Medulla oblongata (tissue), 1 donor: ENCODE measurements around the gene STK11.

ENCODE experiments used
- DNase-seq: peaks from one replicate; pipeline ENCODE4 v3.0.0-alpha.2; 2015; ENCODE audit errors: extremely low spot score

STK11 gene

DNA sequence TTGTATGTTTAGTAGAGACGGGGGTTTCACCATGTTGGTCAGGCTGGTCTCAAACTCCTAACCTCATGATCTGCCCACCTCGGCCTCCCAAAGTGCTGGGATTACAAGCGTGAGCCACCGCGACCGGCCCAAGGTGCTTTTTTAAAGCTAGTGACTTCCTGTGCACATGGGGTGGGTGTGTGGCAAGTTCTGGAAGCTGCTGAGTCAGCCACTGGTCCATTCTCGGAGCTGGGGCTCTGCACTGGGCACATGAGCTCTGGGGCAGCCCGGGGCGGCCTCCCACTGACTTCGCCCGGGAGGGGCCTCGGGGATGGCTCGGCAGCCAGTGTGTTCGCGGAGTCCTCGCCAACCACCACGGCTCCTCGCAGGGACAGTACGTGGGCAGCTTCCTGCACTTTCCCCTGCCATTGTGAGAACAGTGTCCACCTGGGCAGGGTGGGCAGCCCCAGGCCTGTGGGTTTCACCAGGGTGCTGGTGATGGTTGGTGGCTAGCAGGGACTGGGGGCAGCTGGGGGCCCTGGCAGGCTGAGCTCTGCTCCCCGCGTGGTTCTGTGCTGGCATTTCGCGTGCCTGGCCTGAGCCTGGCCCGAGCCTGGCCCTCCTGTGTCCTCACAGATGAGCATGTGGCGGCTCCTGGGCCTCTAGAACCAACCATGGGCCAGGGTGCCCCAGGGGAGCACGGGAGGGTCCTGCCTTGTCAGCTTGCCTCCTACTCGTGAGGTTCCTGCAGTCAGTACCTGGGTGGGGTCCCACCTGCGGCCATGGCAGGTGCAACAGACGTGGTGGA, 20.1 kb downstream of the STK11 start:
- DNase-seq, result no peak

DNA sequence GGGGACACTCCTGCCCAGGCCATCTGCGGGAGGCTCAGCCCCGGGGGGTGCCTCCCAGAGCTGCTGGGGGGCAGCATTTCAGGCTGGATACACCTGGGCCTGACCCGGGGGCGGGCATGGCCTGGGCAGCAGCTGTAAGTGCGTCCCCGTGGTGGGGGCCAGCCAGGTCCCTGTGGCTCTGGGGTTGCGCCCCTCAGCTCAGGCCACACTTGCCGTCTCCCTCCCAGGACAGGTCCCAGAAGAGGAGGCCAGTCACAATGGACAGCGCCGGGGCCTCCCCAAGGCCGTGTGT, 20.6 kb downstream of the STK11 start:
- DNase-seq, result no peak

DNA sequence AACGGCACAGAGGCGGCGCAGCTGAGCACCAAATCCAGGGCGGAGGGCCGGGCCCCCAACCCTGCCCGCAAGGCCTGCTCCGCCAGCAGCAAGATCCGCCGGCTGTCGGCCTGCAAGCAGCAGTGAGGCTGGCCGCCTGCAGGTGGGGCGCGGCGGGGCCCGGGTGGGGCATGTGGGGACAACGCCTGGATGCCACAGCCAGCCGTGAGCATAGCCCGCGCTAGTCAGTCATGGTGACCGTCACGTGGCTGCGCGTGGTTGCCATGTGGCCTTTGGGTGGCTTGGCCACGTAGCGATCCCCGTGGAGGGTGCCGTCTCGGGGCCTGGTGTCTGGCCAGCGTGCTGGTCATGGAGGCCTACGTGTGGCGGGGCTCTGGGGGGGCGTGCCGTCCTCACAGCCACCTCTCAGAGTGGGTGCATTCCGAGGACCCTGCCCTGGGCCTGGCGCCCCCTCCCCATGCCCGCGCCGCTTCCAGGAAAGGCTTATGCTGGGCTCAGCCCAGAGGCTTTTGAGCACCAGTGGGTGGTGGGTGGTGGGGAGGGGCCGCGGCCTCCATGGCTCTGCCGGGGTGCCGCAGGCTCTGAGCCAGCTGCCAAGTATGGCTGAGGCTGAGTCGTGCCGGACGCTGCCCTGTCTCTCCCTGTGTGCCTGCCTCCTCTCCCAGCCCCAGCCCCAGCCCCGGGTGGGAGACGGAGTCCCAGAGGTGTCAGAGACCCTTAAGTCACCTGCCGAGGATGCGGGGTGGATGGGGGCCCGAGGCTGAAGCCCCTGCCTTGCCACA, 21.1 kb downstream of the STK11 start:
- DNase-seq, result no peak

DNA sequence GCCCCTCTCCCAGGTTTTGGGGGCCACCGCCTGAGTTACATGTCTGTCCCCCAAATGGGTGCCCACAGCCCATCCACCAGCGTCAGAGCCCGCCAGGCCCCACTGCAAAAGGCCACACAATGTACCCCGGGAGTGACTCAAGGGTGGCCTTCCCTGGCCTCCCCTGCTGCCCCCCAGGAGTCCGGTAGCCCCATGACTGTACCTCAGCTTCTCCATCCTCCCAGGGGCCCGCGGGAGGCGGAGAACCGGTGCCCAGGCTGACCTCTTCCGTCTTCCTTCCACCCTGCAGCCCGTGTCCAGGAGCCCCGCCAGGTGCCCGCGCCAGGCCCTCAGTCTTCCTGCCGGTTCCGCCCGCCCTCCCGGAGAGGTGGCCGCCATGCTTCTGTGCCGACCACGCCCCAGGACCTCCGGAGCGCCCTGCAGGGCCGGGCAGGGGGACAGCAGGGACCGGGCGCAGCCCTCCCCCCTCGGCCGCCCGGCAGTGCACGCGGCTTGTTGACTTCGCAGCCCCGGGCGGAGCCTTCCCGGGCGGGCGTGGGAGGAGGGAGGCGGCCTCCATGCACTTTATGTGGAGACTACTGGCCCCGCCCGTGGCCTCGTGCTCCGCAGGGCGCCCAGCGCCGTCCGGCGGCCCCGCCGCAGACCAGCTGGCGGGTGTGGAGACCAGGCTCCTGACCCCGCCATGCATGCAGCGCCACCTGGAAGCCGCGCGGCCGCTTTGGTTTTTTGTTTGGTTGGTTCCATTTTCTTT, 21.9 kb downstream of the STK11 start:
- DNase-seq, result no peak

DNA sequence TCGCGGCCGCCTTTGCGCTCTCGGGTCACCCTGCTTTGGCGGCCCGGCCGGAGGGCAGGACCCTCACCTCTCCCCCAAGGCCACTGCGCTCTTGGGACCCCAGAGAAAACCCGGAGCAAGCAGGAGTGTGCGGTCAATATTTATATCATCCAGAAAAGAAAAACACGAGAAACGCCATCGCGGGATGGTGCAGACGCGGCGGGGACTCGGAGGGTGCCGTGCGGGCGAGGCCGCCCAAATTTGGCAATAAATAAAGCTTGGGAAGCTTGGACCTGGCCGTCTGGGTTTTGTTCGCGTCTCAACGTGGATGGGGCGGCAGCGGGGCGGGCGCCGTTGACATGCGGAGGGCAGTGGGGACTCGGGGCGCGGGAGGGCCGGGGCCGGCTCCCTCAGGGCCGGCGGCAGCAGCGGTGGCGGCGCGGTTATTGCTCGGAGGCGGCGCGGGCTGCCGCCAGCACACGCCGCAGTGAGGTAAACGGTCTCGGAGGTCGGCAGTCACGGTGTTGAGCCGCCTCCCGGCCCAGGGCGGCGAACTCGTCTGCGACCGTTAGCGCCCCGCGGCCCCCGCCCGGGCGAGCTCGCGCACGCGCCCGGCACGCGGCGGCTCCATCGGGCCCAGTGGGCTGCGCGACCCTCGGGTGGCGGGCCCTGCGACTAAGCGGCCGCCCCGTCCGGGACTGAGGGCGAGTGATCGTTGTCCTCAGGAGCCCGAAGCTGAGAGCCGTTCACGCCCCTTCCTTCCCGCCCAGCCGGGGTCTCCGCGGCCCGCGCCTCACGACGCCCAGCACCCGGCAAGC, 22.8 kb downstream of the STK11 start:
- DNase-seq, result no peak

DNA sequence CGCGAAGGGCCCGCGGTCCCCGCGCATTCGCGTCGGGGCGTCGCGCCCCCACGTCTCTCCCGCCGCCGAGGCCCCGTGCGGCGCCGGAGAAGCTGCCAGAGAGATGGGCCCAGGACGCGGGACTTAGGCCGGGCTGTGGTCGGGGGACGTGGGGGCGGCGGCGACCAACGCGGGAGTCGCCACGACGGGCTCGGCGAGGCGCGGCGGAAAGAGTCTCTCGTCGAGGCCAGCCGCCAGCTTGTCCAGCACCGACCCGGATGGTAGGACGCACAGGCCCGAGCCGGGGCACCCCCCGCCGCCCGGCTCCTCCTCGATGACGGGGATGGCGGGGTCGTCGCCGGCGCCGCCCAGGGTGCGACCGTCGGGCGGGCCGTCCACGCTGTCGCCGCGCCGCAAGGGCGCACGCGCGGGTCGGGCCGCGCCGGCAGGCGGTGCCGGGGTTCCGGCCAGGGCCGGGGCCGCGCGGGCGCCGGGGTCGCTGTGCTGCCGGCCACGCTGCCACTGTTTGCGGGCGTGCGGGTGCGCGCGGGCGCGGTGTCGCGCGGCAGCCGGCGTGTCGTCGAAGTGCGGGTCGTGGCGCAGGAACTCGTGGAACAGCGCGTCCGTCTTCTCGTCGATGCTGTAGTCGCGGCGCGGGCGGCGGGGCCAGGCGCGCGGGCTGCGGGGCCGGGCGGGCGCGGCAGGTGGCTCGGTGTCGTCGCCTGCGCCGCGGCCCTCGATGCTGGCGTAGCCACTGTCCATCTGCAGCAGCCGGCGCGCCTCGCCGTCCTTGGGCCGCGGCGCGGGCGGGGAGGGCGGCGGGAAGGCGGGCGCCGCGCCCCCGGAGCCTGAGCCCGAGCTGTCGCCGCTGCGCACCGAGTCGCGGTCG, 23.7 kb downstream of the STK11 start:
- no peak for DNase-seq

DNA sequence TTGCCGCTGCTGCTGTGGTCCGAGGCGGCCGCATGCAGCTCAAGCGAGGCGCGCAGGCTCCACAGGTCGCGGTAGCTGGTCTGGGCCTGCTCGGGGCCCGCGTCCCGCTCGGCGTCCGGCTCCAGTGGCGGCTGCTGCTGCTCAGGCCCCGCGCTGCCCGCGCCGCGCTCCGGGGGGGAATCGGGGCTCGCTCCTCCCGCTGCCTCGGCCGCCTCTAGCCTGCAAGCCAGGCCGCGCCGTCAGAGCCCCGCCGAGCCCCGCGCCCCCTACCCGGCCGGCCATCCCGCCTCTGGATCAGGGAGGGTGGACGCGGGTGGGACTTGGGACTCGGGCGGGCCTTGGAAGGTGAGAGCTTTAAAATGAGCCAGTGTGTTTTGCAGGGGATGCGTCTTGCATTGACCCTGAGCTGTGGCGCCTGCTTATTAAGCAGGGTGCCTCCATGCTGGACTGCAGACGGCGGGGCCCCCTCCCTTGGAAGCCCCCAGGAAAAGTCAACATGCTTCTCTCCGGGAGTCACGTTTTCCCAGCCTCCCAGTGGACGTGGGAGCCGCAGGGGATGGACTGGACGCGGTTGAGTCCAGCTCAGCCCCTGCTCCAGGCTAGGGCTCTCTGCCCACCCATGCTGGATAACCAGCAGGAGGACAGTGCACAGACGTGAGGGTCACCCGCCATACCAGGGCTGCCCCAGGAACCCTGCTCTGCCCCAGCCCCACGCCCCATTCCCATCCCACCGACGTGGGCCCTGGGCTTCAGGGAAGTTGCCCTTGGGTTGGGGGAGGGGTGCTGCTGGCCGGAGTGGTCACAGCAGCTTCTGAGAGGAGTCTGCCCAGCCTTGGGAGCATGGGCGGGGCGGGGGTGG, 24.6 kb downstream of the STK11 start:
- DNase-seq, result no peak

DNA sequence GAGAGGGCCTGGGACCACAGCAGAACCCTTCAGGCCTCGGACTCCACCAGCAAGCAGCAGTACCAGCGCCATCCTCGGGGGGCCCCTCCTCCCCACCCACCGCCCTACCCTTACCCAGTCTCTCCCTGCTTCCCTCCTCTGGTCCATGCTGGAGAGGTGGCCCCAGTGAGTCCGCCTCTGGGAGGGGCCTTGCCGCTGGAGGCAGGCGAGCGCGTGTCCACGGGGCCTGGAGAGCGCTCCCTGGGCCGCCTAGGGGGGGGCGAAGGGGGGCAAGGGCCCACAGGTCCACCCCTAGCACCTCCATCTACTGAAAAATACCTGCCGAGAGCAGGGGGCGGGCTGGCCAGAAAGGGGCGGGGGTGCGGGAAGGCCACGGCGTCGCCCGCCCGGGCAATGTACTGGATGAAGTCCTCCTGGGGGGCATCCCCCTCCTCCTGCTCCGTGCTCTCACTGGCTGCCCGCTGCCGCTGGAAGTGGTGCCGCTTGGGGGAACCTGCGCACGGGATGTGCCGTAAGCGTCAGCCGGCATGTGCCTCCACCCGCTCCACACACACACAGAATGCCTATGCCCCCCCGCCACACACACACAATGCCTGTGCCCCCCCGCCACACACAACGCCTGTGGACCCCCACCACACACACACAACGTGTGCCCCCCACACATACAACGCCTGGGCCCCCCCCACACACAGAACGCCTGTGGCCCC, 25.4 kb downstream of the STK11 start:
- no peak for DNase-seq

DNA sequence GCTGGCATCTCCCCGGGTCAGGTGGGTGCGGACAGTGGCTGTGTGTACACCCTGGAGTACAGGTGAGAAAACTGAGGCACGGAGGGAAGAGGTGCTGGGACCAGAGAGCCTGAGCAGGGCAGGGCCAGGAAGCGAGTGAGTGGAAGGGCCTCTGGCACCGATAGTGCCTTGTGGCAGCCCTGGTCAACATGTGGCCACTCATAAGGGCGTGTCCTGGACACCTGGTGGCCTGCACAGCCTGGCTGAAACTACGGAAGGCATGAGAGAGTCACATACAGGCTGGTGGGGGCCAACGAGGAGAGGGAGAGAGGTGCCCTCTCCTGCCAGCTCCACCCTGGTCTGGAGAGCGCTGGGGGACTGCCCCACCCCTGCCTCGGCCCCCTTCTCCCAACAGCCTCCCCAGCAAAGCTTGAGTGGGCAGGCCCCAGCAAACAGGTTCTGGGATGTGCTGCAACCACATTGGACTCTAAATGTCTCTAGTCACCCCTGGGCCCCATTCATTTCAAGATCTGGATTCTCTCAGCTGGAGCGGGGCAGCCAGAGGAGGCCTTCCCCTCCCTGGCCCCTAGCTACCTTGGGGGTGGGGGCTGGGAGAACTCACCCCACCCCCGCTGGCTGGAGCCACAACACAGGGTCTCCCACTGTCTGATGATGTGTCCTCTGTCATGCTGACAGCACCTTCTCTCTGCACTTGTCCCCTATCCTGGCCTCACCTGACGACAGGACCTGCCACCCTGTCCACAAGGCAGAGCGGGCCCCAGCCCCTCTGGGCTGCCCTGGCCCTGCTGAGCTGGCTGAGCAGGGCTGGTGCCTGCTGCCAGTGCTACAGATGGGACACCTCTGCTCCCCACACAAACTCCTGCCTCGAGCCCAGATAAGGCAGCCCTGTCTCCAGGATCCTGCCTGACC, 26.4 kb downstream of the STK11 start:
- DNase-seq, result no peak

DNA sequence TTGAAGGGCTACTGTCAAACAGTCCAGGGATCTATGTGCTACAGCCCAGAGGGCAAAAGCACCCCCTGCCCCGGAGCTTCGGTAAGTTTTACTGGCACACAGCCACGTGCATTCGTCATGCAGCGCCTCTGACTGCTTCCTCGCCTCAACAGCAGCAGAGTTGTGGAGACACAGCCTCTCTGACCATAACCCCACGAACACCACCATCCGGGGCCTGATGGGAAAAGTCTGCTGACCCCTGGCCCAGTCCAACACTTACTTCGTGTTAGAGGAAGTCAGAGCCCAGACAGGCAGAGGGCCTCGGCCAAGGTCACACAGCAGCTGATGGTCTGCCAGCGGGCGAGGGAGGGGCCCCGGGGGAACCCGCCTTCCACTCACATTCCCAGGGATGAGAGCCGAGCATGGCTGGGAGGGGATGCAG, 27.1 kb downstream of the STK11 start:
- DNase-seq, result no peak

DNA sequence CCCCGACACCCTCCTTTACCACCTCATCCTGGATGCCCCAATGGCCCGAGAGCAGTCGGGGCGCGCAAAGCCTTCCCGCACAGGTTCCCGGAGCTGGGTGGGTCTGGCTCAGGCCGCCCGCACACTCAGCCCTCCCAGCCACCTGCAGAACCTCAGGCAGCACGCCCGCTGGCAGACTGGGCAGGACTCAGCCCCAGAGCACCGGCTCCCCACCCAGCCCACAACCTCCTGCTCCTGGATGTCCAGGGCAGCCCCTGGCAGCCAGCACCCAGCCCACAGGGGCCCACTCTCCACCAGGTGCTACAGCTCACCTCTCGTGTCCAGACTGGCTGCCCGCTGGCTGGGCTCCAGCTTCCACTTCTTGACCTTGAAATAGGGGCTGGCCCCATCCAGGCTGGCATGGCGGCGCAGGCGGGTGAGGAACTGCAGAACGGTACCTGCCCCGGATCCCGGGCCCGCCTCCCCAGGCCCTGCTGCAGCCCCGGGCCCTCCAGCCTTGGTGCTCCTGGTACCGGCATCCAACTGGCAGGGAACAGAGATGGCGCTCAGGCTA, 27.6 kb downstream of the STK11 start:
- no peak for DNase-seq

DNA sequence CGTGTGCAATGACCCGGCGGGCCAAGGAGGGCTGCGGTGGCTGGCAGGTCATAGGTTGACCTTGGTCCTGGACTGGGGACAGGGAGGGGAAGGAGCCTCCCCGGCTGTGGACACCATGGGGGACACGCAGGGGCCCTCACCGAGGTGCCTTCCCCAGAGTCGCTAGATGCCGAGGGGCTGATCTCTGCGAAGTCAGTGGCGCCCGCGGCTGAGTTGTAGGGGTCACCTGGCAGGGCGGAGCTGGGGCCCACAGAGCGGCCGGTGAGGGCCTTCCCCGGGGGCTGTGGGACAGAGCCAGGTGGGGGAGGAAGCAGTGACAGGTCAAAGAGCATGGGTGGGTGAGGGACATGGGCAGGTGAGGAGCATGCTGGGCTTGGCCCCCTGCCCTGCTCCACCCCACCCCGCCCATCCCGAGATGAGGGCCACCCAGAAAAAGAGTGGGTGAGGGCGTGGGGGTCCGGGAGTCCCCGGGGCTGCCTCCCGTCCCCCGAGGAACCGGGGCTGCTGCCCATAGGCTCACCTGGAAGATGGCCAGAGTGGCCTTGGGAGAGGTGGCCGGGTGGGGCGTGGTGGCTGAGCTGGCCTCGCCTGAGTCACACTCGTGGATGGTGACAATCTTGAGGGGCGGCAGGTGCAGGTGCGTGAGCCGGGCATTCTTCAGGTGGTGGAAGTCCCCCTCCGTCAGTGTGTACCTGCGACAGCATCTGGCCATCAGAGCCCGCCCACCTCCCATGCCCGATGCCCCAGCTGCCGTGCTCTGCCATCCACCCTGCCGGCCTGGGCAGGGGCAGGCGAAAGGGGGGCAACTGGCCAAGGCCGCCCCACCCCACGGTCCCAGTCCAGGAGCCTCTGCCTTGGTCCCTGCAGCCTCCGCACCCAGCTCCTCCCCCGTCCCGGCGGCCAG, 28.7 kb downstream of the STK11 start:
- DNase-seq, result no peak

DNA sequence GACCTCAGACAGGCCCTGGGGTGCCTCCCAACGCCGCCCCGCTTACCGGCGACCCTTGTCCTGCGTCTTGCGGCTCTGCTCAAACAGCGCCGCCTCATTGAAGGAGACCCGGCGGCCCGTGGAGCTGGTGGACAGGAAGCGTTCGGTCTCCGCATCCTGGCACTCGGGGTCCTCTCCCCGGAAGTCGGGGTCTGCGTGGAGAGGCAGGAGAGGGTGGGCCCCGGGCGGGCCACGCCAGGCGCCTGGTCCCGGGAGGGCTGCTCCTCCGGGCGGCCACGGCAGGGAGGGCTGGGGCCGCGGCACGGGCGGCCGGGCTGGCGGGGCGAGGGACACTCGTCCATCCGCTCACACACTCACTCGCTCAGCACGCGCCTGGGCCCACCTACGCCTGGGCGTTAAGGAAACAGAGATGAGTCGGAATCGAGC, 29.4 kb downstream of the STK11 start:
- no peak for DNase-seq

DNA sequence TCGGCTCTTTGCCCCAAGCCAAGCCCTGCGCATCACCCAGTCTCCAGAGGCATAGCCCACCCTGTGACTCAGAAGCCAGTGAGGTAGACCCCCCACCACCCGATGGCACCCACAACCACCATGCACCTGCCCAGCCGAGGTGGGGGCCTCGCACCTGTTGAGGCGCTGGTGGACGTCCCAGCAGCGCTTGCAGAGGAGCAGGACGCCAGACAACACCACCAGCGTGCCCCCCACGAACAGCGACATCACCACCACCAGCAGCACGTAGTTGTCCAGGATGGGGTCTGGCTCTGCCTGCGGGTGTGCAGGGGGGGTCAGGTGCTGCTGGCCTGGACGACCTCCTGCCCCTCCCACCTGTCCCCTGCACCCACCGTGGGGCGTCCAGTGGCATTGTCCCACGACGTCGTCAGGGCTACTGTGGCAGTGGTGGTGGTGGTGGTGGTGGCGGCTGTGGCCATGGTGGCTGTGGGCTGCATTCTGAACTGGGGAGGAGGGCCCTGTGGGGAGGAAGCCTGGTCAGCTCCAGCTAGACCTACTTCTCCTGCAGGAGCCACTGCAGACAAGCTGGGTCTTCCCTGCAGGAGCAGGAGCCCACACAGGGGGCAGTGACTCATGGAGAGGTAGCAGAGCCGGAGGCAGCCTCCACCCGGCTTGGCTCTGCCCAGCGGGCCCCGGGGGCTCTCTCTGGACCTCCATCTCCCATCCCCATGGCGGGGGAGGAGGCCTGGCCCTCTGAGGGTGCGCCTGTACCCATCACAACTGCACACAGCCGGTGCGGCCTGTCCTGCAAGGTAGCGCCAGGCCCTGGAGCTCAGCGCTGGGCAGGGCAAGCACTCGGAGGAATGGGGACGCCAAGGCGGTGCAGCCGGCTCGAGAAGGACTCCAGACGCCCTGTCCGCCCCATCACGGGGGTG, 30.3 kb downstream of the STK11 start:
- DNase-seq, result no peak

DNA sequence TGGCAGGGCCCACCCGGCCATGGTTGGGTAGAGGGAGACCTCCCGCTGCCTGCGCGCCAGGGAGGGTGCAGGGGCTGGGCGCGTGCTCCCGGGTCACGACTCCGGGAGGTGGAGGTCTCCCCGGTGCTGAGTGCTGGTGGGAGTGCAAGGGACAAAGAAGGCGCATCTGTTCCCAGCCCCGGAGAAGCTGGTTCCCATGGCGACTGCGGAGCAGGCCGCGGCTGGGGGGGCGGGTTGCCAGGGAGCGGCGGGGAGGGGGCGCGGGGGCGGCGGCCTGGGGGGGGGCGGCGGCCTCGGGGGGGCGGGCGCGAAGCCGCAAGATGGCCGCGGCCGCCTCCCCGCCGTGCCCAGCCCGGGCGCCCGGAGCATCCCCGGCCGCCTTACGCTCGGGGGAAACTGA, 31.0 kb downstream of the STK11 start:
- DNase-seq, result no peak
